ENCODE data around the gene COL19A1. TPM values are rescaled to one million over a fixed set of nuclear protein-coding genes. Genes with fewer than 3 reads are reported as not detected.

The COL19A1 gene
- total RNA-seq, 2 donors from 2014 or later: 1.4 to 1.5 TPM

- no peaks in the 10 kb centered on the region for H3K36me3 ChIP-seq (ENCODE audit: control insufficient read depth, insufficient read depth, low read length)
Observed at GRCh38 chr6:69937402-69938136, 71.2 kb downstream of the COL19A1 start.

DNA sequence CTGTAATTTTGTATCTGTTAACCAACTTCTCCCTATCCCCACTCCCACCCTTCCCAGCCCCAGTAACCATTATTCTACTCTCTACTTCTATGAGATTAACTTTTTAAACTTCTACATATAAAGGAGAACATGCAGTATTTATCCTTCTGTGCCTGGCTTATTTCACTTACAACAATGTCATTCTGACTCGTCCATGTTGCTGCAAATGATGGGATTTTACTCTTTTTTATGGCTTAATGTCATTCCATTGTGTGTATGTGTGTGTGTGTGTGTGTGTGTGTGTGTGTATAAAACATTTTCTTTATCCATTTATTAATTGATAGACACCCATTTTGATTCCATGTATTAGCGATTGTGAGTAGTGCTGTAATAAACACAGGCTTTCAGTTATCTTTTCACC, 76.1 kb downstream of the COL19A1 start:
- Mint-ChIP-seq H3K4me3 (no peak overlapping the region), H3K27me3 (ENCODE audit: insufficient read depth) (peaks cover 4% of the 10 kb centered on the region), H3K27ac (no peak overlapping the region), H3K9me3 (no peaks in the 10 kb centered on the region), H3K4me1 (no peaks in the 10 kb centered on the region), H3K36me3 (ENCODE audit: low read depth) (no peaks in the 10 kb centered on the region)
- Histone ChIP-seq H3K36me3 (ENCODE audit: control insufficient read depth, insufficient read depth, low read length) (no peaks in the 10 kb centered on the region), H3K4me1 (ENCODE audit: control insufficient read depth, insufficient read depth, low read length) (no peaks in the 10 kb centered on the region), H3K27ac (ENCODE audit: low read depth, low read length) (no peak overlapping the region), H3K4me3 (ENCODE audit: low read length) (no peak overlapping the region), H3K27me3 (ENCODE audit: control insufficient read depth, insufficient read depth, low read length, poor library complexity, severe bottlenecking) (no peaks in the 10 kb centered on the region), H3K9ac (ENCODE audit: extremely low read depth, low read length, poor library complexity, severe bottlenecking) (no peak overlapping the region), H3K9me3 (ENCODE audit: control insufficient read depth, low read length) (no peaks in the 10 kb centered on the region)
- 43% methylated on average over 2 of the region's 2 CpGs; no CpG with 5 or more reads in 1 of the 2 experiments for WGBS, 2 experiments (ENCODE audit: insufficient coverage in 1 of 2, insufficient read length in 1 of 2)
- no peak for DNase-seq
- TF ChIP-seq CTCF (conservative IDR thresholded peaks at IDR 0.05): no peak

More at GRCh38 chr6:69937402-69938136, 71.2 kb downstream of the COL19A1 start:
- Mint-ChIP-seq H3K27ac (no peak overlapping the region), H3K27me3 (ENCODE audit: insufficient read depth) (no peaks in the 10 kb centered on the region), H3K9me3 (no peaks in the 10 kb centered on the region), H3K4me1 (peaks cover 4% of the 10 kb centered on the region), H3K4me3 (no peak overlapping the region), H3K36me3 (ENCODE audit: low read depth) (no peaks in the 10 kb centered on the region)
- Histone ChIP-seq H3K27me3 (ENCODE audit: control insufficient read depth, insufficient read depth, low read length, poor library complexity, severe bottlenecking) (no peaks in the 10 kb centered on the region), H3K9ac (ENCODE audit: extremely low read depth, low read length, poor library complexity, severe bottlenecking) (no peak overlapping the region), H3K9me3 (ENCODE audit: control insufficient read depth, low read length) (no peaks in the 10 kb centered on the region), H3K4me3 (ENCODE audit: low read length) (no peak overlapping the region), H3K27ac (ENCODE audit: low read depth, low read length) (no peak overlapping the region), H3K4me1 (ENCODE audit: control insufficient read depth, insufficient read depth, low read length) (no peaks in the 10 kb centered on the region)
- no peak for DNase-seq
- whole genome bisulfite sequencing, 2 experiments (ENCODE audit: insufficient coverage in 1 of 2, insufficient read length in 1 of 2): 92 to 100% methylated on average over 2 to 6 of the region's 7 CpGs
- no peak for TF ChIP-seq CTCF (conservative IDR thresholded peaks at IDR 0.05)

DNA sequence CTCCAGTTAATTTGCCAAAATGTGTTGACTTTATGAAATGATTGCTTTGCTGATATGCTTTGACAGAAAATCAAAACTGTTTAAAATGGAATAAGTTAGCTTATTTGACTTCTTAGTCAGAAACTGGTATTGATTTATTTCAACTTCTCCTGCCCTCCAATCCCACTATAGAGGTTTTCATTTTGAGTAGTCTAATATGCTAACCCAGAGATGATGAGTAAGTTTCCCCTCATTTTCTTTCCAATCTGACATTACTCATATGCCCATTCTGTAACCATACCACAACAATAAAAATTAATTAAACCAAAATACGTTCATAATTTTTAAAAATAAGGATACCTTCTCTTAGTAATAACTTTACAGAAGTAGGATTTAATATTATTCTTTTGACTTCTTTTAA, 78.8 kb downstream of the COL19A1 start:
- TF ChIP-seq CTCF (conservative IDR thresholded peaks at IDR 0.05): no peak
- H3K27ac Mint-ChIP-seq: no peak overlapping the region
- Histone ChIP-seq H3K9me3 (ENCODE audit: control insufficient read depth, low read length) (no peaks in the 10 kb centered on the region), H3K27me3 (ENCODE audit: control insufficient read depth, insufficient read depth, low read length, poor library complexity, severe bottlenecking) (no peaks in the 10 kb centered on the region), H3K9ac (ENCODE audit: extremely low read depth, low read length, poor library complexity, severe bottlenecking) (no peak overlapping the region), H3K36me3 (ENCODE audit: control insufficient read depth, insufficient read depth, low read length) (no peaks in the 10 kb centered on the region), H3K4me3 (ENCODE audit: low read length) (no peak overlapping the region), H3K4me1 (ENCODE audit: control insufficient read depth, insufficient read depth, low read length) (no peaks in the 10 kb centered on the region), H3K27ac (ENCODE audit: low read depth, low read length) (no peak overlapping the region)
- H3K4me3 Mint-ChIP-seq: no peak overlapping the region
- no peaks in the 10 kb centered on the region for H3K9me3 Mint-ChIP-seq
- no peaks in the 10 kb centered on the region for H3K36me3 Mint-ChIP-seq (ENCODE audit: low read depth)
- peaks cover 4% of the 10 kb centered on the region for H3K27me3 Mint-ChIP-seq (ENCODE audit: insufficient read depth)
- WGBS, 2 experiments (ENCODE audit: insufficient coverage in 1 of 2, insufficient read length in 1 of 2): no CpG with 5 or more reads among the region's 1 CpG
- no peaks in the 10 kb centered on the region for H3K4me1 Mint-ChIP-seq
- DNase-seq: no peak
